H1 (cell line): ENCODE measurements around the gene SLC35F6. TPM values are rescaled to one million over a fixed set of nuclear protein-coding genes. Genes with fewer than 3 reads are reported as not detected.

ENCODE experiments used
- polyA plus RNA-seq, 7 experiments: library from polyadenylated mRNA; depleted of rRNA in 3 of 7; stranded (reverse) in 5 of 7; unstranded in 2 of 7; fragments of >200 nt in 5 of 7; fragments of 200-250 nt in 2 of 7; gene quantifications; 1 replicate in 5 of 7; 2 replicates in 1 of 7; 4 replicates in 1 of 7; pipeline versions ENCODE4 v1.2.1 to v1.2.3, GENCODE V29; 2011 to 2013; ENCODE audit warnings: missing spikeins in 2 of 7, mixed read lengths in 2 of 7
- total RNA-seq: library from RNA; stranded (reverse); fragmentation: NEBNext Ultra II Directional; extraction: Animal tissue kit (Norgen Biotek cat#: 25700); gene quantifications from 2 replicates; pipeline ENCODE4 v1.2.1, GENCODE V29; 2021

SLC35F6 gene
- total and polyA plus RNA-seq, 2 of the 8 experiments (the other 6 are each of a cell fraction or from before 2014, with no cell fraction given), result 11.2 to 13.5 TPM

Other genes with a start within 250 kb of the SLC35F6 start
- not detected in 2 replicates for gene CIB4, start 122.9 kb upstream of the SLC35F6 start, total RNA-seq
- not detected in 2 replicates for gene CIB4, start 122.9 kb upstream of the SLC35F6 start, polyA plus RNA-seq (2011; rRNA removed)
- gene KCNK3, start 71.6 kb upstream of the SLC35F6 start, total RNA-seq, result 0.11 and 0.30 TPM in 2 replicates
- gene KCNK3, start 71.6 kb upstream of the SLC35F6 start, polyA plus RNA-seq (2011; rRNA removed), result 0.29 and 0.33 TPM in 2 replicates
- 28.5 and 30.9 TPM in 2 replicates for gene CENPA, start 21.8 kb downstream of the SLC35F6 start, total RNA-seq
- gene CENPA, start 21.8 kb downstream of the SLC35F6 start, polyA plus RNA-seq (2011; rRNA removed), result 17.6 and 19.4 TPM in 2 replicates
- 16.3 and 16.4 TPM in 2 replicates for gene DPYSL5, start 83.8 kb downstream of the SLC35F6 start, total RNA-seq
- 11.9 and 14.1 TPM in 2 replicates for gene DPYSL5, start 83.8 kb downstream of the SLC35F6 start, polyA plus RNA-seq (2011; rRNA removed)
- gene MAPRE3, start 206.4 kb downstream of the SLC35F6 start, total RNA-seq, result 6.6 and 7.5 TPM in 2 replicates
- 4.9 and 8.9 TPM in 2 replicates for gene MAPRE3, start 206.4 kb downstream of the SLC35F6 start, polyA plus RNA-seq (2011; rRNA removed)